ENCODE results near the gene RALGAPA2.

- no peak for TF ChIP-seq POLR2A (IDR thresholded peaks at IDR 0.05)
- TF ChIP-seq, protein P1, sequence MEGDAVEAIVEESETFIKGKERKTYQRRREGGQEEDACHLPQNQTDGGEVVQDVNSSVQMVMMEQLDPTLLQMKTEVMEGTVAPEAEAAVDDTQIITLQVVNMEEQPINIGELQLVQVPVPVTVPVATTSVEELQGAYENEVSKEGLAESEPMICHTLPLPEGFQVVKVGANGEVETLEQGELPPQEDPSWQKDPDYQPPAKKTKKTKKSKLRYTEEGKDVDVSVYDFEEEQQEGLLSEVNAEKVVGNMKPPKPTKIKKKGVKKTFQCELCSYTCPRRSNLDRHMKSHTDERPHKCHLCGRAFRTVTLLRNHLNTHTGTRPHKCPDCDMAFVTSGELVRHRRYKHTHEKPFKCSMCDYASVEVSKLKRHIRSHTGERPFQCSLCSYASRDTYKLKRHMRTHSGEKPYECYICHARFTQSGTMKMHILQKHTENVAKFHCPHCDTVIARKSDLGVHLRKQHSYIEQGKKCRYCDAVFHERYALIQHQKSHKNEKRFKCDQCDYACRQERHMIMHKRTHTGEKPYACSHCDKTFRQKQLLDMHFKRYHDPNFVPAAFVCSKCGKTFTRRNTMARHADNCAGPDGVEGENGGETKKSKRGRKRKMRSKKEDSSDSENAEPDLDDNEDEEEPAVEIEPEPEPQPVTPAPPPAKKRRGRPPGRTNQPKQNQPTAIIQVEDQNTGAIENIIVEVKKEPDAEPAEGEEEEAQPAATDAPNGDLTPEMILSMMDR (IDR thresholded peaks at IDR 0.05): no peak
- TF ChIP-seq POLR2AphosphoS5 (IDR thresholded peaks at IDR 0.05): no peak
- TF ChIP-seq EP300 (IDR thresholded peaks at IDR 0.05): no peak
Observed at GRCh38 chr20:20391115-20391514, 321.3 kb downstream of the RALGAPA2 start.
